GM12872 (cell line): ENCODE results near the gene MT1H.

ENCODE experiments used
- TF ChIP-seq, protein P1 (sequence below): IDR thresholded peaks from 3 replicates; pipeline ENCODE4 v1.5.1; 2011; ENCODE audit warnings: low read depth, mild to moderate bottlenecking, low read length, moderate library complexity; ENCODE audit not compliant: insufficient read depth

The MT1H gene

DNA sequence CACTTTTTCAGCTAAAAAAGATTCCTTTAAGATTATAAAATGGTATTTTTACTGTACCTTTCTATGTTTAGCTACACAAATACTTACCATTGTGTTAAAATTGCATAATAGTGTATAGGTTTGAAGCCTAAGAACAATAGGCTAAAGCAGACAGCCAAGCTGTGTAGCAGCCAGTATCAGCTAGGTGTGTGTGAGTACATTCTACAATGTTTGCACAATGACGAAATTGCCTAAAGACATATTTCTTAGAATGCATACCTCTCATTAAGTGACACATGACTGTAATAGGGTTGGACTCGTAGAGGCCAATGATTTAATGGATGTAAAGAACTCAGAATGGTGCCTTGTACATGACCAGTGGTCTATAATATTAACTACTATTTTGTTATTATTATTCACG is 19.8 kb upstream of the MT1H start:
- TF ChIP-seq, protein P1, sequence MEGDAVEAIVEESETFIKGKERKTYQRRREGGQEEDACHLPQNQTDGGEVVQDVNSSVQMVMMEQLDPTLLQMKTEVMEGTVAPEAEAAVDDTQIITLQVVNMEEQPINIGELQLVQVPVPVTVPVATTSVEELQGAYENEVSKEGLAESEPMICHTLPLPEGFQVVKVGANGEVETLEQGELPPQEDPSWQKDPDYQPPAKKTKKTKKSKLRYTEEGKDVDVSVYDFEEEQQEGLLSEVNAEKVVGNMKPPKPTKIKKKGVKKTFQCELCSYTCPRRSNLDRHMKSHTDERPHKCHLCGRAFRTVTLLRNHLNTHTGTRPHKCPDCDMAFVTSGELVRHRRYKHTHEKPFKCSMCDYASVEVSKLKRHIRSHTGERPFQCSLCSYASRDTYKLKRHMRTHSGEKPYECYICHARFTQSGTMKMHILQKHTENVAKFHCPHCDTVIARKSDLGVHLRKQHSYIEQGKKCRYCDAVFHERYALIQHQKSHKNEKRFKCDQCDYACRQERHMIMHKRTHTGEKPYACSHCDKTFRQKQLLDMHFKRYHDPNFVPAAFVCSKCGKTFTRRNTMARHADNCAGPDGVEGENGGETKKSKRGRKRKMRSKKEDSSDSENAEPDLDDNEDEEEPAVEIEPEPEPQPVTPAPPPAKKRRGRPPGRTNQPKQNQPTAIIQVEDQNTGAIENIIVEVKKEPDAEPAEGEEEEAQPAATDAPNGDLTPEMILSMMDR, result no peak

DNA sequence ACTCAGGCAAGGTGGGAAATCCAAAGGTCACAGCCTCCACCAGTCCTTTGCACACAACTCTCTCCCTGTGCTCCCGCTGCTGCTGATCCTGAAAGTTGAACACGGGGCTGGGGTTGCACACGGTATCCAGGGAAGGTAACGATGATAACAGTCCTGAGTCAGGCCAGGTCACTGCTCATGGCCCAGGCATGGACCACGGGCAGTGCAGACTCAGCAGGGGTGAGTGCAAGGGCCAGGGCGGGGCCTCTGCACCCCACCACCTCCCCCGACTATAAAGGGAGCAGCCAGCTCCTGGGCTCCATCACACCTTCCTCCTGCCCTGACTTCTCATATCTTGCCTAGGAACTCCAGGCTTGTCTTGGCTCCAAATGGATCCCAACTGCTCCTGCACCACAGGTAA is 18.0 kb upstream of the MT1H start, which contains the start of gene MT1B:
TSS of gene MT1B (plus strand) at position 301 of the 400 bp plus-strand sequence. CDS start at position 369, 68 bp downstream.
- TF ChIP-seq, protein P1, result no peak

DNA sequence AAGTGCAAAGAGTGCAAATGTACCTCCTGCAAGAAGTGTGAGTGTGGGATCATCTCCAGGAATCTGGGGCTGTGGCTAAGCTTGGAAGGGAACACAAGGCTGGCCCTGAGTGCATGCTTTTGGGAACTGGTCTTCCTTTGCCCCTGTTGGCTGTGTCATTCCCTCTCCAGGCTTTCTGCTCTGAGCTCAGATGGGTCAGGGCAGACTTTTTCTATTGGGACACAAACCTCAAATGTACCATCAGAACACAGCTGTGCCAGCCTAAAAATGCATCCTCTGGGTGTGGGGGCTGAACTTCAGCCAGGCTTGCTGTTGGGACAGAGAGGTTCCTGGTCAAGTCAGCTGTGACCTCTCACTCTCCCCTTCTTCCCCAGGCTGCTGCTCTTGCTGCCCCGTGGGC is 17.0 kb upstream of the MT1H start:
- TF ChIP-seq, protein P1, result no peak

GRCh38 chr16:56653218-56653617 is 16.4 kb upstream of the MT1H start:
- TF ChIP-seq, protein P1, result no peak

DNA sequence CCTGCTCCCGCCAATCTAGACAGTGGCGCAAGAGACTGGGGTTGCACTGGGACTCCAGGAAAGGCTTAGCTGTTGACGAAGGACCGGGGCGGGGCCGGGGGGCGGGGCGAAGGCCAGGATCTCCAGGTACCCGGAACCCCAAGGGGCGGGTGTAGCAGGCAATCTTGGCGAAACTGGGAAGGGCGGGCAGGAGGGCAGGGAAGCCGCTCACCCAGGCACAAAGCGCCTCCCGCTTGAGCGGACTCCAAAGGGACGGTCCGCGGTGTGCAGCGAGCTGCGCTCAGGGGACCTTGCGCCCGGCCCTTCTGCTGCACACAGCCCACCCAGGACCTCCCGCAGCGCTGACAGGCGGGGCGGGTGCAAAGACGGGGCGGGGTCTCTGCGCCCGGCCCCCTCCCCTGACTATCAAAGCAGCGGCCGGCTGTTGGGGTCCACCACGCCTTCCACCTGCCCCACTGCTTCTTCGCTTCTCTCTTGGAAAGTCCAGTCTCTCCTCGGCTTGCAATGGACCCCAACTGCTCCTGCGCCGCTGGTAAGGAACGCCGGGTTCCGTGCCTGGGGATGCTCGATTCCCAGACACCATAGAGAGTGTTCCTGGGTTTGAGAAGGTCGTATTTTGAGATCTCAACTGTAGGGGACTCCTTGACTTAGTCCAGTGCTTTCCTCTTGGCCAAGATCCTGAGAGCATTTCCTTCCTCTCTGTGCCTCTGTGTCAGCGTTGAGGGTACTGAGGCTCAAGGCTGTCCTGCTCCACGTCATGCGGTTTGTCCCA is 11.9 kb upstream of the MT1H start, which contains the start of gene MT1F:
TSS of gene MT1F (plus strand) at position 405 of the 772 bp plus-strand sequence. CDS start at position 505, 100 bp downstream.
- TF ChIP-seq, protein P1, result no peak

- TF ChIP-seq, protein P1, result no peak
Measured at GRCh38 chr16:56658327-56658875, 11.2 kb upstream of the MT1H start.

- TF ChIP-seq, protein P1, result no peak
Measured at GRCh38 chr16:56662357-56663354, 7.0 kb upstream of the MT1H start.
